ENCODE results near the gene ARHGEF17. TPM values are rescaled to one million over a fixed set of nuclear protein-coding genes. Genes with fewer than 3 reads are reported as not detected.

Gene ARHGEF17
- polyA plus RNA-seq, 2 of the 4 experiments (the other 2 are of a cell fraction), result 7.0 to 16.2 TPM

- H3K4me2 ChIP-seq, result peak overlapping the region; percentile 13; the same call in 1 of the 3 replicates
- TF ChIP-seq RCOR1 (IDR thresholded peaks at IDR 0.05; ENCODE audit: low read depth, low read length), result no peak
- no peak for TF ChIP-seq CHD2 (IDR thresholded peaks at IDR 0.05; ENCODE audit: low read length, partially characterized antibody)
- TF ChIP-seq ZC3H11A (IDR thresholded peaks at IDR 0.05), result no peak
- no peak for TF ChIP-seq FOSB (CRISPR knock-in tag; IDR thresholded peaks at IDR 0.05)
- TF ChIP-seq, protein P1, sequence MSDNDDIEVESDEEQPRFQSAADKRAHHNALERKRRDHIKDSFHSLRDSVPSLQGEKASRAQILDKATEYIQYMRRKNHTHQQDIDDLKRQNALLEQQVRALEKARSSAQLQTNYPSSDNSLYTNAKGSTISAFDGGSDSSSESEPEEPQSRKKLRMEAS (IDR thresholded peaks at IDR 0.05), result no peak
- TF ChIP-seq ESRRA (IDR thresholded peaks at IDR 0.05; ENCODE audit: borderline replicate concordance, low read length), result no peak
- TF ChIP-seq NFE2L2 (conservative IDR thresholded peaks at IDR 0.05; ENCODE audit: low read length), result no peak
- no peak for TF ChIP-seq POLR2A (IDR thresholded peaks at IDR 0.05; ENCODE audit: low read length)
- no peak for TF ChIP-seq RNF2 (IDR thresholded peaks at IDR 0.05; ENCODE audit: borderline replicate concordance, low read depth)
- no peak for TF ChIP-seq GATA3 (IDR thresholded peaks at IDR 0.05; ENCODE audit: borderline replicate concordance)
- TF ChIP-seq, protein P2, sequence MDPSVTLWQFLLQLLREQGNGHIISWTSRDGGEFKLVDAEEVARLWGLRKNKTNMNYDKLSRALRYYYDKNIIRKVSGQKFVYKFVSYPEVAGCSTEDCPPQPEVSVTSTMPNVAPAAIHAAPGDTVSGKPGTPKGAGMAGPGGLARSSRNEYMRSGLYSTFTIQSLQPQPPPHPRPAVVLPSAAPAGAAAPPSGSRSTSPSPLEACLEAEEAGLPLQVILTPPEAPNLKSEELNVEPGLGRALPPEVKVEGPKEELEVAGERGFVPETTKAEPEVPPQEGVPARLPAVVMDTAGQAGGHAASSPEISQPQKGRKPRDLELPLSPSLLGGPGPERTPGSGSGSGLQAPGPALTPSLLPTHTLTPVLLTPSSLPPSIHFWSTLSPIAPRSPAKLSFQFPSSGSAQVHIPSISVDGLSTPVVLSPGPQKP (IDR thresholded peaks at IDR 0.05; ENCODE audit: low read depth, low read length), result no peak
- TF ChIP-seq FOXS1 (CRISPR knock-in tag; IDR thresholded peaks at IDR 0.05), result no peak
- TF ChIP-seq, protein P3, sequence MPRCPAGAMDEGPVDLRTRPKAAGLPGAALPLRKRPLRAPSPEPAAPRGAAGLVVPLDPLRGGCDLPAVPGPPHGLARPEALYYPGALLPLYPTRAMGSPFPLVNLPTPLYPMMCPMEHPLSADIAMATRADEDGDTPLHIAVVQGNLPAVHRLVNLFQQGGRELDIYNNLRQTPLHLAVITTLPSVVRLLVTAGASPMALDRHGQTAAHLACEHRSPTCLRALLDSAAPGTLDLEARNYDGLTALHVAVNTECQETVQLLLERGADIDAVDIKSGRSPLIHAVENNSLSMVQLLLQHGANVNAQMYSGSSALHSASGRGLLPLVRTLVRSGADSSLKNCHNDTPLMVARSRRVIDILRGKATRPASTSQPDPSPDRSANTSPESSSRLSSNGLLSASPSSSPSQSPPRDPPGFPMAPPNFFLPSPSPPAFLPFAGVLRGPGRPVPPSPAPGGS (IDR thresholded peaks at IDR 0.05), result no peak
- TF ChIP-seq CBX8 (IDR thresholded peaks at IDR 0.05), result no peak
- no peak for TF ChIP-seq EHF (CRISPR knock-in tag; IDR thresholded peaks at IDR 0.05)
- TF ChIP-seq CHD4 (IDR thresholded peaks at IDR 0.05; ENCODE audit: borderline replicate concordance), result no peak
- TF ChIP-seq ATOH8 (CRISPR knock-in tag; IDR thresholded peaks at IDR 0.05; ENCODE audit: low read depth), result no peak
- no peak for TF ChIP-seq JUNB (IDR thresholded peaks at IDR 0.05)
- CTCF ChIA-PET, result interaction anchor here (0.6 to 25.1 kb wide), 21 partner anchors 9 to 578 kb away, joined by 3 to 527 read pairs (median 4); partner anchors contain the start of genes ARHGEF17 and P2RY6
- H3K27ac ChIP-seq, result no peak overlapping the region
- DNase-seq (ENCODE audit: low read depth in 1 of 2, low spot score in 1 of 2), result no peak
- H3K9me3 ChIP-seq, result no peaks in the 10 kb centered on the region
- no peak for ATAC-seq
- no peak for FAIRE-seq
- no peak overlapping the region for H3K4me3 ChIP-seq
- POLR2A ChIA-PET, result no interaction called here
- H3K4me1 ChIP-seq, result peaks cover 12% of the 10 kb centered on the region
Measured at GRCh38 chr11:73294604-73295003, 13.5 kb upstream of the ARHGEF17 start.

DNA sequence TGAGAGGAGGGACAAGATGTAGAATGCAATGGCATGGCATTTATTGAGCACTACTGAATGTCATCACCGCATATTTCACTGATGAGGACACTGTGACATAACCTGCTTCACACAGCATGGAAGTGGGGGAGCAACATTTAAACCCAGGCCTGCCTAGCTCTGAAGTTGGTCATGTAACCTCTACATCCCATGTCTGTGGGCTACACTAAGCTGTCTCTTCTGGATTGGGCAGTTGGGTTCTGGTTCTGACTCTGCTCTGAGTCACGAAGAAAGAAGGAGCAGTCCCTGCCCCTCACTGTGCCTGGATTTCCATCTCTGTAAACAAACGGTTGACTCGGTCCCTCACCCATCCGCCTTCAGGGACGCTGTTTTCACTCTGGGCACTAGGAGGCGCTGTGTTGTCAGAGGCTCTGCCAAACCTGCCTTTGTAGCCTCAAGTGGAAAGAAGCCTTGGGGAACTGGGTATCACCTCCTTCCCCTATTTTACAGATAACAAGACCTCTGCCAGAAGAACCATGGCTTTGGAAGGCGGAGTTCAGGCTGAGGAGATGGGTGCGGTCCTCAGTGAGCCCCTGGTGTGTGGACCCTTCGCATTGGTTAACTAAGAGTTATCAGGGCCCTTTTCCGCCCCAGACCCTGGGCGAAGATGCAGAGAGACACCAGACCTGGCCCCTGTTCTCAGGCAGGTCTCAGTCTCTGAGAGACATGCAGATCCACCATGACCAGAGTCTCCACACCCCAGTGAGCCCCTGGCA lies 12.7 kb upstream of the ARHGEF17 start:
- peak; percentile 65 to 84 for ATAC-seq
- Histone ChIP-seq H3K4me3 (no peak overlapping the region), H3K4me1 (peaks cover 8% of the 10 kb centered on the region), H3K9me3 (no peaks in the 10 kb centered on the region), H3K27ac (peak overlapping the region in 1 of 2 experiments; percentile 47; a peak in 1 of 6 replicates), H3K4me2 (peak overlapping the region; percentile 13; the same call in 1 of the 3 replicates)
- POLR2A ChIA-PET, result no interaction called here
- no peak for FAIRE-seq
- CTCF ChIA-PET, result interaction anchor here (0.6 to 25.1 kb wide), 22 partner anchors 9 to 579 kb away, joined by 3 to 527 read pairs (median 4); partner anchors contain the start of genes ARHGEF17 and P2RY6
- DNase-seq (ENCODE audit: low read depth in 1 of 2, low spot score in 1 of 2), result peak; percentile 70 to 73
- 41% methylated on average over 12 of the region's 12 CpGs for WGBS (ENCODE audit: missing lambda C conversion rate)
- TF ChIP-seq POLR2AphosphoS2 (conservative IDR thresholded peaks at IDR 0.05; ENCODE audit: low read length), result no peak
- peak; percentile 49; the same call in 2 of the 3 replicates for TF ChIP-seq SMC3 (IDR thresholded peaks at IDR 0.05)
- TF ChIP-seq KDM5A (IDR thresholded peaks at IDR 0.05), result no peak
- TF ChIP-seq, protein P4, sequence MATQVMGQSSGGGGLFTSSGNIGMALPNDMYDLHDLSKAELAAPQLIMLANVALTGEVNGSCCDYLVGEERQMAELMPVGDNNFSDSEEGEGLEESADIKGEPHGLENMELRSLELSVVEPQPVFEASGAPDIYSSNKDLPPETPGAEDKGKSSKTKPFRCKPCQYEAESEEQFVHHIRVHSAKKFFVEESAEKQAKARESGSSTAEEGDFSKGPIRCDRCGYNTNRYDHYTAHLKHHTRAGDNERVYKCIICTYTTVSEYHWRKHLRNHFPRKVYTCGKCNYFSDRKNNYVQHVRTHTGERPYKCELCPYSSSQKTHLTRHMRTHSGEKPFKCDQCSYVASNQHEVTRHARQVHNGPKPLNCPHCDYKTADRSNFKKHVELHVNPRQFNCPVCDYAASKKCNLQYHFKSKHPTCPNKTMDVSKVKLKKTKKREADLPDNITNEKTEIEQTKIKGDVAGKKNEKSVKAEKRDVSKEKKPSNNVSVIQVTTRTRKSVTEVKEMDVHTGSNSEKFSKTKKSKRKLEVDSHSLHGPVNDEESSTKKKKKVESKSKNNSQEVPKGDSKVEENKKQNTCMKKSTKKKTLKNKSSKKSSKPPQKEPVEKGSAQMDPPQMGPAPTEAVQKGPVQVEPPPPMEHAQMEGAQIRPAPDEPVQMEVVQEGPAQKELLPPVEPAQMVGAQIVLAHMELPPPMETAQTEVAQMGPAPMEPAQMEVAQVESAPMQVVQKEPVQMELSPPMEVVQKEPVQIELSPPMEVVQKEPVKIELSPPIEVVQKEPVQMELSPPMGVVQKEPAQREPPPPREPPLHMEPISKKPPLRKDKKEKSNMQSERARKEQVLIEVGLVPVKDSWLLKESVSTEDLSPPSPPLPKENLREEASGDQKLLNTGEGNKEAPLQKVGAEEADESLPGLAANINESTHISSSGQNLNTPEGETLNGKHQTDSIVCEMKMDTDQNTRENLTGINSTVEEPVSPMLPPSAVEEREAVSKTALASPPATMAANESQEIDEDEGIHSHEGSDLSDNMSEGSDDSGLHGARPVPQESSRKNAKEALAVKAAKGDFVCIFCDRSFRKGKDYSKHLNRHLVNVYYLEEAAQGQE (IDR thresholded peaks at IDR 0.05), result no peak
- TF ChIP-seq RAD21 (conservative IDR thresholded peaks at IDR 0.05 in 1 of 2, IDR thresholded peaks at IDR 0.05 in 1 of 2), result peak in 1 of 2 experiments; percentile 60; a peak in 4 of 5 replicates
- TF ChIP-seq CHD4 (IDR thresholded peaks at IDR 0.05; ENCODE audit: borderline replicate concordance), result no peak
- TF ChIP-seq ATOH8 (CRISPR knock-in tag; IDR thresholded peaks at IDR 0.05; ENCODE audit: low read depth), result no peak
- no peak for TF ChIP-seq RFX5 (IDR thresholded peaks at IDR 0.05)
- TF ChIP-seq, protein P5, sequence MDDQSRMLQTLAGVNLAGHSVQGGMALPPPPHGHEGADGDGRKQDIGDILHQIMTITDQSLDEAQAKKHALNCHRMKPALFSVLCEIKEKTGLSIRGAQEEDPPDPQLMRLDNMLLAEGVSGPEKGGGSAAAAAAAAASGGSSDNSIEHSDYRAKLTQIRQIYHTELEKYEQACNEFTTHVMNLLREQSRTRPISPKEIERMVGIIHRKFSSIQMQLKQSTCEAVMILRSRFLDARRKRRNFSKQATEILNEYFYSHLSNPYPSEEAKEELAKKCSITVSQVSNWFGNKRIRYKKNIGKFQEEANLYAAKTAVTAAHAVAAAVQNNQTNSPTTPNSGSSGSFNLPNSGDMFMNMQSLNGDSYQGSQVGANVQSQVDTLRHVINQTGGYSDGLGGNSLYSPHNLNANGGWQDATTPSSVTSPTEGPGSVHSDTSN (IDR thresholded peaks at IDR 0.05), result no peak
- no peak for TF ChIP-seq CBX2 (IDR thresholded peaks at IDR 0.05; ENCODE audit: borderline replicate concordance, low read depth)
- TF ChIP-seq EP300 (IDR thresholded peaks at IDR 0.05), result no peak
- no peak for TF ChIP-seq ESRRA (IDR thresholded peaks at IDR 0.05; ENCODE audit: borderline replicate concordance, low read length)
- TF ChIP-seq ZC3H11A (IDR thresholded peaks at IDR 0.05), result no peak
- no peak for TF ChIP-seq JUNB (IDR thresholded peaks at IDR 0.05)
- no peak for TF ChIP-seq NR3C1 (IDR thresholded peaks at IDR 0.05)

Data from A549 (cell line).